Stimulated activated CD4-positive, alpha-beta T cell treated with anti-CD3 and anti-CD28 coated beads, Interleukin-15, amount 100 ng/mL, for 1 hour (primary cell): ENCODE data around the gene CDO1.
"Not testable (repeated sequence)": the region's sequence is repeated elsewhere in the genome, so short reads cannot be mapped to it uniquely, and the experiment has no call there.

Source experiments
- DNase-seq, 2 donors: peaks; one replicate each; pipeline ENCODE4 v3.0.0-alpha.2; 2020; ENCODE audit warnings: low read depth in 1 of 2, low spot score in 1 of 2

The CDO1 gene

GRCh38 chr5:115831163-115831768 is 14.8 kb upstream of the CDO1 start:
- no peak for DNase-seq

GRCh38 chr5:115829913-115830312 is 13.5 kb upstream of the CDO1 start:
- no peak for DNase-seq

GRCh38 chr5:115825948-115826347 is 9.5 kb upstream of the CDO1 start:
- no peak for DNase-seq

GRCh38 chr5:115824983-115825382 is 8.5 kb upstream of the CDO1 start:
- DNase-seq, result not testable (repeated sequence)

GRCh38 chr5:115820846-115821245 is 4.4 kb upstream of the CDO1 start:
- DNase-seq, result no peak

GRCh38 chr5:115818821-115819220 is 2.4 kb upstream of the CDO1 start:
- no peak for DNase-seq

- no peak for DNase-seq
These were observed 927 bp upstream of the CDO1 start for GRCh38 chr5:115817386-115817785.

GRCh38 chr5:115815693-115816225 is 700 bp downstream of the CDO1 start:
- no peak for DNase-seq

- no peak for DNase-seq
These were observed 1.3 kb downstream of the CDO1 start for GRCh38 chr5:115815006-115815692.

GRCh38 chr5:115813719-115814118 is 2.7 kb downstream of the CDO1 start:
- DNase-seq, result no peak

- no peak for DNase-seq
These were observed 4.1 kb downstream of the CDO1 start for GRCh38 chr5:115812372-115812771.

GRCh38 chr5:115811406-115811805 is 5.1 kb downstream of the CDO1 start:
- DNase-seq, result no peak

GRCh38 chr5:115810761-115811160 is 5.7 kb downstream of the CDO1 start:
- no peak for DNase-seq

- DNase-seq, result no peak
These were observed 6.5 kb downstream of the CDO1 start for GRCh38 chr5:115809946-115810345.

GRCh38 chr5:115808066-115808465 is 8.4 kb downstream of the CDO1 start:
- not testable (repeated sequence) for DNase-seq

GRCh38 chr5:115807654-115808052 is 8.8 kb downstream of the CDO1 start:
- DNase-seq, result no peak

- no peak for DNase-seq
These were observed 9.3 kb downstream of the CDO1 start for GRCh38 chr5:115806986-115807653.

- no peak for DNase-seq
These were observed 14.5 kb downstream of the CDO1 start for GRCh38 chr5:115801984-115802383.

- DNase-seq, result no peak
These were observed 15.3 kb downstream of the CDO1 start for GRCh38 chr5:115801152-115801551.

GRCh38 chr5:115800108-115800507 is 16.4 kb downstream of the CDO1 start:
- DNase-seq, result no peak

GRCh38 chr5:115798252-115798651 is 18.2 kb downstream of the CDO1 start:
- DNase-seq, result no peak

- no peak for DNase-seq
These were observed 19.8 kb downstream of the CDO1 start for GRCh38 chr5:115796656-115797055.
